ENCODE measurements around the gene IL17B. TPM values are rescaled to one million over a fixed set of nuclear protein-coding genes. Genes with fewer than 3 reads are reported as not detected.

IL17B gene, protein sequence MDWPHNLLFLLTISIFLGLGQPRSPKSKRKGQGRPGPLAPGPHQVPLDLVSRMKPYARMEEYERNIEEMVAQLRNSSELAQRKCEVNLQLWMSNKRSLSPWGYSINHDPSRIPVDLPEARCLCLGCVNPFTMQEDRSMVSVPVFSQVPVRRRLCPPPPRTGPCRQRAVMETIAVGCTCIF
- not detected in 5 replicates for total RNA-seq (2022; extraction: Qiagen RNA extraction; ENCODE audit: low read depth)

DNA sequence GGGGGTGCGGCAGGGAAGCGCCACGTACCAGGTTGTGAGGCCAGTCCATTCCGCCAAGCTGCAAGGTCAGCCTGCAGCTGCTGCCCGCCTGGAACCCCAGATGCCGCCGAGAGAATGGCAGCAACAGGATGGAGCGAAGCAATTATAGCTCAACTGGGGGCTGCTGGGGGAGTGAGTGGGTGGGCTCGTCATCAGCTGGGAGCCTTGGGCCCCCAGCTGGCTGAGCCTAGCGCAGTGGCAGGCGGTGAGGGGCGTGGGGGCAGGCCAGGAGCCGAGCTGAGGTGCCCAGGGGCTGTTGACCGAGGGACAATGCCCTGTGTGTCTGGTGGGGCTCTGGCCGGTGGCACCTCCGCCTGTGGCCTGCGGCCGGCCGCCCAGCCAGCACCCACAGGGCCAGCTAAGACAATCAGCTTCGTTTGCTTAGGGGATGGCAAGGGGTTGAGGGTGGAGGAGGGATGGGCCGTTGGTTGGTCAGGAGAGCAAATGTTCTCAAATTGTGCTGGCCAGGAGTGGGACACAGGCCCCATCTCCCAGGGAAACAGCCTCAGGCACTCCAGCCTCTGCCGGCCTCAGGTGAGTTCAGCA, at the start of gene IL17B:
IL17B (minus strand) TSS at position 116 of the 585 bp plus-strand sequence; CDS start at position 49, 67 bp downstream.

GRCh38 chr5:149357370-149358293, 21.5 kb downstream of the IL17B start, which contains the start of gene PCYOX1L:
Gene PCYOX1L, plus strand, starts transcription at chr5:149358046. Its CDS starts 23 bp downstream, at chr5:149358069.

DNA sequence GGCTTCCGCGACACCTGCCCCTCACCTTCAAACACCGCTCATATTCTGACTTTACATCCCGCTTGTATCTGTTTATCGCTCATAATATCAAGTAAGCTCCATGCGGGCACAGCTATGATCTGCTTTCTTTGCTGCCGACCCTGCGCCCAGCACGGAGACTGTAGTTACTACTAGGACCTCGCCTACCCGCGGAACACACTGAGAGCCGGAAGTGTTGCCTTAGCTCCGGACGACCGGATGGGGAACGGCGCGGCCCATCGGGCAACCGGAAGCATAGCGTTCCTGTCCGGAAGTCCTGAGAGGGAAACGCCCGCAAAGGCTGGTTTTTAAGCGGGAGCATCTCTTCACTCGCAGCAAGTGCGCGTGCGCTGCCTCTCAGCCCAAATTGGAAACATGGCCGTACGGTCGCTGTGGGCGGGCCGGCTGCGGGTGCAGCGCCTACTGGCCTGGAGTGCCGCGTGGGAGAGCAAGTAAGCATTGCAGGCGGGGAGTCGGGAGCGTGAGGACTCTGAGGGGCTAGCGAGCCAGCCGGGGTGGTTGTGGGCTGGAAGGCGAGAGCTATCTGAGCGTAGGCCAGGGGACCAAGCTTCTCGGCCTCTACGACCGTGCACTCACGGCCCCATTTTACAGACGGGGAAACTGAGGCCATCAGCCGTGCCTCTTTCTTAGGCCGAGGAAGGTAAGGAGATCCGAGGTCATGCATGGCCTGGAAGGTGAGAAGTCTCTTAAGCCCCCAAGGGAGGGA, 33.8 kb downstream of the IL17B start, which contains the start of gene GRPEL2:
GRPEL2 (plus strand) TSS at position 353 of the 745 bp plus-strand sequence; CDS start at position 394, 41 bp downstream.

Other genes starting within 250 kb of the IL17B start
- 8.2 to 10.3 TPM (median 8.5 TPM) in 5 replicates for gene ABLIM3, start 237.8 kb downstream of the IL17B start, total RNA-seq (2022; extraction: Qiagen RNA extraction; ENCODE audit: low read depth)
- gene AFAP1L1, start 107.4 kb downstream of the IL17B start, total RNA-seq (2022; extraction: Qiagen RNA extraction; ENCODE audit: low read depth), result 5.1 to 7.9 TPM (median 6.6 TPM) in 5 replicates
- 6.6 to 8.3 TPM (median 7.7 TPM) in 5 replicates for gene GRPEL2, start 33.8 kb downstream of the IL17B start, total RNA-seq (2022; extraction: Qiagen RNA extraction; ENCODE audit: low read depth)
- 2.4 to 3.0 TPM (median 2.5 TPM) in 5 replicates for gene PCYOX1L, start 21.2 kb downstream of the IL17B start, total RNA-seq (2022; extraction: Qiagen RNA extraction; ENCODE audit: low read depth)
- 123 to 138 TPM (median 127 TPM) in 5 replicates for gene CSNK1A1, start 172.1 kb upstream of the IL17B start, total RNA-seq (2022; extraction: Qiagen RNA extraction; ENCODE audit: low read depth)
- 0.65 to 0.84 TPM (median 0.83 TPM) in 5 replicates for gene ARHGEF37, start 202.2 kb upstream of the IL17B start, total RNA-seq (2022; extraction: Qiagen RNA extraction; ENCODE audit: low read depth)